WTC11 (cell line): ENCODE data around the gene ACOT9. TPM values are rescaled to one million over a fixed set of nuclear protein-coding genes. Genes with fewer than 3 reads are reported as not detected.

Experiments
- ATAC-seq: fragments of 200-7000 bp; cut with Tn5 transposase; 2 replicates; pipeline ENCODE4 v1.10.0; 2021; ENCODE audit warnings: mild to moderate bottlenecking, moderate library complexity
- CTCF ChIA-PET: fragments of 300-600 bp; sonication (Branson Sonifier 250); formaldehyde crosslinking; loops from one replicate; lab custom pipeline; 2021; ENCODE audit warnings: antibody characterized with exemption; lab: Charles Lee
- POLR2A ChIA-PET: fragments of 350-600 bp; sonication (Branson Sonifier 250); formaldehyde crosslinking; loops from one replicate; lab custom pipeline; 2021; ENCODE audit warnings: antibody characterized with exemption; lab: Charles Lee
- DNase-seq: peaks from one replicate; pipeline ENCODE4 v3.0.0; 2021; ENCODE audit warnings: low spot score
- H3K27ac Mint-ChIP-seq: 2 replicates; pipeline ENCODE4 v1.8.0; 2021; ENCODE audit warnings: mixed read lengths
- H3K27me3 Mint-ChIP-seq: 2 replicates; pipeline ENCODE4 v1.8.0; 2021; ENCODE audit warnings: low read depth, mild to moderate bottlenecking, moderate library complexity, mixed read lengths
- H3K36me3 Mint-ChIP-seq: 2 replicates; pipeline ENCODE4 v1.8.0; 2021; ENCODE audit warnings: mixed read lengths
- H3K4me1 Mint-ChIP-seq: 2 replicates; pipeline ENCODE4 v1.8.0; 2022; ENCODE audit warnings: mixed read lengths
- H3K4me3 Mint-ChIP-seq: 2 replicates; pipeline ENCODE4 v1.8.0; 2021; ENCODE audit warnings: mild to moderate bottlenecking, moderate library complexity, mixed read lengths
- H3K9me3 Mint-ChIP-seq: 2 replicates; pipeline ENCODE4 v1.8.0; 2021; ENCODE audit warnings: mixed read lengths
- AR ChIP-seq: fragments of 250-450 bp; sonication (Bioruptor Pico); IDR thresholded peaks from 2 replicates; pipeline ENCODE4 v1.9.0; 2021; ENCODE audit warnings: mild to moderate bottlenecking
- ATF2 ChIP-seq: sonication (generic); formaldehyde crosslinking; IDR thresholded peaks from 2 replicates; pipeline ENCODE4 v1.8.1; 2022; ENCODE audit warnings: low read depth, missing genetic modification reagents, borderline replicate concordance
- CBFB ChIP-seq: sonication (generic); formaldehyde crosslinking; IDR thresholded peaks from 2 replicates; pipeline ENCODE4 v1.8.1; 2022; ENCODE audit warnings: mild to moderate bottlenecking, low read depth, missing genetic modification reagents
- EMX1 ChIP-seq: fragments of 250-450 bp; sonication (Bioruptor Pico); IDR thresholded peaks from 2 replicates; pipeline ENCODE4 v1.8.0; 2021; ENCODE audit warnings: mild to moderate bottlenecking
- FOXJ3 ChIP-seq: sonication (generic); formaldehyde crosslinking; IDR thresholded peaks from 2 replicates; pipeline ENCODE4 v1.9.0; 2021; ENCODE audit warnings: missing genetic modification reagents, mild to moderate bottlenecking, borderline replicate concordance
- GTF2I ChIP-seq: fragments of 250-450 bp; sonication (Bioruptor Pico); conservative IDR thresholded peaks from 2 replicates; pipeline ENCODE4 v1.4.0; 2021; ENCODE audit warnings: mild to moderate bottlenecking
- HMGA2 ChIP-seq: fragments of 250-450 bp; sonication (Bioruptor Pico); IDR thresholded peaks from 2 replicates; pipeline ENCODE4 v1.4.0; 2021; ENCODE audit warnings: mild to moderate bottlenecking, moderate library complexity
- JUN ChIP-seq: sonication (generic); formaldehyde crosslinking; IDR thresholded peaks from 2 replicates; pipeline ENCODE4 v1.8.0; 2023; ENCODE audit warnings: mild to moderate bottlenecking, missing genetic modification reagents
- NFATC4 ChIP-seq: fragments of 250-450 bp; sonication (Bioruptor Pico); IDR thresholded peaks from 2 replicates; pipeline ENCODE4 v1.9.0; 2021; ENCODE audit warnings: mild to moderate bottlenecking
- NFE2L1 ChIP-seq: sonication (generic); formaldehyde crosslinking; IDR thresholded peaks from 2 replicates; pipeline ENCODE4 v1.8.1; 2023; ENCODE audit warnings: missing genetic modification reagents
- NFYB ChIP-seq: sonication (generic); formaldehyde crosslinking; conservative IDR thresholded peaks from 2 replicates; pipeline ENCODE4 v1.8.0; 2022; ENCODE audit warnings: low read depth, missing genetic modification reagents
- NR3C1 ChIP-seq: sonication (generic); formaldehyde crosslinking; conservative IDR thresholded peaks from 2 replicates; pipeline ENCODE4 v1.8.1; 2023; ENCODE audit warnings: low read depth, mild to moderate bottlenecking, missing genetic modification reagents
- PREB ChIP-seq: sonication (generic); formaldehyde crosslinking; IDR thresholded peaks from 2 replicates; pipeline ENCODE4 v1.8.1; 2022; ENCODE audit warnings: mild to moderate bottlenecking, missing genetic modification reagents, moderate library complexity, borderline replicate concordance
- TCF7 ChIP-seq: sonication (generic); formaldehyde crosslinking; IDR thresholded peaks from 2 replicates; pipeline ENCODE4 v1.8.0; 2022; ENCODE audit warnings: mild to moderate bottlenecking, low read depth, missing genetic modification reagents, moderate library complexity
- TEAD4 ChIP-seq: sonication (generic); formaldehyde crosslinking; IDR thresholded peaks from 2 replicates; pipeline ENCODE4 v1.8.0; 2022; ENCODE audit warnings: mild to moderate bottlenecking, missing genetic modification reagents
- TP53 ChIP-seq: sonication (generic); formaldehyde crosslinking; IDR thresholded peaks from 2 replicates; pipeline ENCODE4 v1.8.1; 2023; ENCODE audit warnings: mild to moderate bottlenecking, missing genetic modification reagents
- USF1 ChIP-seq: sonication (generic); formaldehyde crosslinking; IDR thresholded peaks from 2 replicates; pipeline ENCODE4 v1.8.0; 2022; ENCODE audit warnings: mild to moderate bottlenecking, missing genetic modification reagents
- USF2 ChIP-seq: sonication (generic); formaldehyde crosslinking; IDR thresholded peaks from 2 replicates; pipeline ENCODE4 v1.8.1; 2023; ENCODE audit warnings: mild to moderate bottlenecking, missing genetic modification reagents, moderate library complexity
- ZBTB21 ChIP-seq: sonication (generic); formaldehyde crosslinking; IDR thresholded peaks from 2 replicates; pipeline ENCODE4 v1.8.1; 2023; ENCODE audit warnings: mild to moderate bottlenecking, missing genetic modification reagents, borderline replicate concordance
- ZBTB43 ChIP-seq: sonication (generic); formaldehyde crosslinking; IDR thresholded peaks from 2 replicates; pipeline ENCODE4 v1.8.1; 2023; ENCODE audit warnings: mild to moderate bottlenecking, missing genetic modification reagents
- ZNF138 ChIP-seq: sonication (generic); formaldehyde crosslinking; conservative IDR thresholded peaks from 2 replicates; pipeline ENCODE4 v1.8.1; 2022; ENCODE audit warnings: mild to moderate bottlenecking, moderate library complexity, missing genetic modification reagents
- ZNF219 ChIP-seq: sonication (generic); formaldehyde crosslinking; IDR thresholded peaks from 2 replicates; pipeline ENCODE4 v1.8.0; 2023; ENCODE audit warnings: missing genetic modification reagents, mild to moderate bottlenecking, borderline replicate concordance
- ZNF232 ChIP-seq: sonication (generic); formaldehyde crosslinking; IDR thresholded peaks from 2 replicates; pipeline ENCODE4 v1.8.0; 2022; ENCODE audit warnings: mild to moderate bottlenecking, missing genetic modification reagents
- ZNF281 ChIP-seq: sonication (generic); formaldehyde crosslinking; IDR thresholded peaks from 2 replicates; pipeline ENCODE4 v1.8.0; 2023; ENCODE audit warnings: mild to moderate bottlenecking, missing genetic modification reagents
- ZNF317 ChIP-seq: sonication (generic); formaldehyde crosslinking; IDR thresholded peaks from 2 replicates; pipeline ENCODE4 v1.8.1; 2023; ENCODE audit warnings: low read depth, mild to moderate bottlenecking, moderate library complexity, missing genetic modification reagents, borderline replicate concordance
- ZNF423 ChIP-seq: fragments of 250-450 bp; sonication (Bioruptor Pico); IDR thresholded peaks from 2 replicates; pipeline ENCODE4 v2.1.2; 2022; ENCODE audit warnings: mild to moderate bottlenecking, moderate library complexity
- ZNF671 ChIP-seq: fragments of 250-450 bp; sonication (Bioruptor Pico); IDR thresholded peaks from 2 replicates; pipeline ENCODE4 v1.8.0; 2021; ENCODE audit warnings: mild to moderate bottlenecking
- total RNA-seq: library from RNA; stranded (reverse); gene quantifications from 3 replicates; pipeline ENCODE4 v1.2.3, GENCODE V29; 2021

ACOT9 gene
- total RNA-seq, 1 experiment from 2014 or later, result 29.3 TPM

GRCh38 chrX:23673108-23673507 lies 70.0 kb downstream of the ACOT9 start:
- ATAC-seq (no peak), DNase-seq (no peak)
- H3K27ac Mint-ChIP-seq, result no peak overlapping the region
- H3K9me3 Mint-ChIP-seq, result no peaks in the 10 kb centered on the region
- TF ChIP-seq PREB (no peak), CBFB (CRISPR knock-in tag) (no peak), ZNF138 (CRISPR knock-in tag) (no peak), ZBTB21 (CRISPR knock-in tag) (no peak), ZNF317 (CRISPR knock-in tag) (no peak), AR (CRISPR knock-in tag) (no peak), HMGA2 (CRISPR knock-in tag) (no peak), TCF7 (CRISPR knock-in tag) (no peak), NFYB (CRISPR knock-in tag) (no peak), JUN (no peak), ZNF232 (CRISPR knock-in tag) (no peak), TEAD4 (CRISPR knock-in tag) (no peak), NFATC4 (CRISPR knock-in tag) (no peak), ZBTB43 (CRISPR knock-in tag) (no peak), ATF2 (CRISPR knock-in tag) (no peak), TP53 (CRISPR knock-in tag) (no peak), GTF2I (CRISPR knock-in tag) (no peak)
- H3K4me1 Mint-ChIP-seq, result peaks cover 6% of the 10 kb centered on the region
- no peak overlapping the region for H3K4me3 Mint-ChIP-seq
- H3K36me3 Mint-ChIP-seq, result peaks cover 32% of the 10 kb centered on the region
- no peaks in the 10 kb centered on the region for H3K27me3 Mint-ChIP-seq
- CTCF ChIA-PET, result interaction anchor here (0.6 kb wide), 1 partner anchor 168 kb away, joined by 3 read pairs; no protein-coding TSS in a partner anchor
- POLR2A ChIA-PET, result no interaction called here

GRCh38 chrX:23670528-23670927 lies 72.5 kb downstream of the ACOT9 start:
- no peak overlapping the region for H3K4me3 Mint-ChIP-seq
- H3K9me3 Mint-ChIP-seq, result no peaks in the 10 kb centered on the region
- no peak overlapping the region for H3K27ac Mint-ChIP-seq
- no peaks in the 10 kb centered on the region for H3K27me3 Mint-ChIP-seq
- ATAC-seq (no peak), DNase-seq (no peak)
- H3K4me1 Mint-ChIP-seq, result peaks cover 20% of the 10 kb centered on the region
- ChIA-PET POLR2A (no interaction called here), CTCF (no interaction called here)
- H3K36me3 Mint-ChIP-seq, result peaks cover 23% of the 10 kb centered on the region
- TF ChIP-seq EMX1 (CRISPR knock-in tag), result no peak
- no peak for TF ChIP-seq NR3C1 (CRISPR knock-in tag)
- TF ChIP-seq NFE2L1, result no peak
- no peak for TF ChIP-seq ZNF219
- no peak for TF ChIP-seq ZNF671 (CRISPR knock-in tag)
- no peak for TF ChIP-seq USF2 (CRISPR knock-in tag)
- TF ChIP-seq USF1, result no peak
- TF ChIP-seq ZNF423 (CRISPR knock-in tag), result no peak
- TF ChIP-seq FOXJ3 (CRISPR knock-in tag), result no peak
- no peak for TF ChIP-seq ZNF281 (CRISPR knock-in tag)
